GM23338 (cell line): Measurements from ENCODE around the gene CORO7.

Source experiments
- CREB1 ChIP-seq: fragments of 250-450 bp; sonication (Bioruptor Pico); IDR thresholded peaks from 2 replicates; pipeline ENCODE4 v1.5.0; 2020; ENCODE audit warnings: low read depth, mild to moderate bottlenecking, moderate library complexity
- CTCF ChIP-seq, 2 experiments: fragments of 200-600 bp in 1 of 2; sonication (generic) in 1 of 2; conservative IDR thresholded peaks; 2 replicates each; pipeline versions ENCODE4 v1.5.1 to v1.6.1; 2016 to 2017; ENCODE audit warnings: antibody characterized with exemption in 2 of 2, low read depth in 2 of 2, mild to moderate bottlenecking in 2 of 2, moderate library complexity in 1 of 2
- EZH2 ChIP-seq: fragments of 200-600 bp; sonication (generic); IDR thresholded peaks from one replicate; pipeline ENCODE4 v1.8.0; 2017; ENCODE audit warnings: antibody characterized with exemption, mild to moderate bottlenecking, low read depth; ENCODE audit not compliant: unreplicated experiment
- EZH2phosphoT487 ChIP-seq: fragments of 200-600 bp; sonication (generic); IDR thresholded peaks from one replicate; pipeline ENCODE4 v1.8.1; 2018; ENCODE audit warnings: antibody characterized with exemption; ENCODE audit not compliant: unreplicated experiment
- JUNB ChIP-seq: IDR thresholded peaks from one replicate; pipeline ENCODE4 v1.6.1; 2016; ENCODE audit warnings: antibody characterized with exemption; ENCODE audit not compliant: unreplicated experiment
- POLR2AphosphoS5 ChIP-seq: IDR thresholded peaks from 2 replicates; pipeline ENCODE4 v1.6.1; 2016; ENCODE audit warnings: antibody characterized with exemption, low read depth
- ZNF114 ChIP-seq: fragments of 250-450 bp; sonication (Bioruptor Pico); IDR thresholded peaks from 2 replicates; pipeline ENCODE4 v1.5.0; 2020; ENCODE audit warnings: mild to moderate bottlenecking, moderate library complexity

GRCh38 chr16:4433914-4434787 is 17.8 kb upstream of the CORO7 start:
- TF ChIP-seq JUNB (no peak), CTCF (conservative IDR thresholded peaks at IDR 0.05; ENCODE audit: low read depth in 2 of 2) (no peak), POLR2AphosphoS5 (no peak), EZH2phosphoT487 (no peak), CREB1 (CRISPR knock-in tag) (no peak), EZH2 (no peak), ZNF114 (no peak)
